Activated T-cell treated with anti-CD3 and anti-CD28 coated beads, Interleukin-2, amount 50 U/mL, for 24 hours (primary cell): ENCODE results near the gene ARHGAP11B.
"Not testable (repeated sequence)": the region's sequence is repeated elsewhere in the genome, so short reads cannot be mapped to it uniquely, and the experiment has no call there.

Source experiments
- DNase-seq: peaks from one replicate; pipeline ENCODE4 v3.0.0-alpha.2; 2020
- H3K27ac Mint-ChIP-seq: 2 replicates; pipeline ENCODE4 v1.8.0; 2020; ENCODE audit warnings: mild to moderate bottlenecking, mixed read lengths
- H3K27me3 Mint-ChIP-seq: 2 replicates; pipeline ENCODE4 v1.8.0; 2020; ENCODE audit warnings: mixed read lengths
- H3K36me3 Mint-ChIP-seq: 2 replicates; pipeline ENCODE4 v1.8.0; 2020; ENCODE audit warnings: low read depth, mixed read lengths
- H3K4me1 Mint-ChIP-seq: 2 replicates; pipeline ENCODE4 v1.8.0; 2020; ENCODE audit warnings: low read depth, mixed read lengths
- H3K4me3 Mint-ChIP-seq: 2 replicates; pipeline ENCODE4 v1.8.0; 2020; ENCODE audit warnings: mild to moderate bottlenecking, moderate library complexity, mixed read lengths
- H3K9me3 Mint-ChIP-seq: 2 replicates; pipeline ENCODE4 v1.8.0; 2020; ENCODE audit warnings: mixed read lengths

The ARHGAP11B gene

DNA sequence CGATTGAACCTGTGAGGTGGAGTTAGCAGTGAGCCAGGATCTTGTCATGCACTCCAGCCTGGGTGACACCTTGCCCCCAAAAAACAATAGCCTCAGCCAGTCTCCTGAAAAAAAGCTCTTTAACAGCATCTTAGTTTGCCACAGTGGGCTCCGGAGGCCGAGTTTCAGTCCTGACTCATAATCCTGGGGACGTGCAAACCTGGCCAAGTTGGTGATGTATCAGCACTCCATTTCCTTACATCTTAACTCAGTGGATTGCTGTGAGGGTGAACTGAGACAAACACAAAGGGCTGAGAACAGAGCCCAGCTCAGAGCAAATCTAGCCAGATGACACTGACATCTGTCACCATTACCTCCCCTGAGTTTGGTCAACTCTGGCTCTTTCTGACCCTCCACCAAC, 50.0 kb downstream of the ARHGAP11B start:
- not testable (repeated sequence) for DNase-seq, H3K27ac Mint-ChIP-seq, H3K9me3 Mint-ChIP-seq, H3K4me3 Mint-ChIP-seq, H3K4me1 Mint-ChIP-seq, H3K27me3 Mint-ChIP-seq
- H3K36me3 Mint-ChIP-seq = peaks cover 38% of the 10 kb centered on the region

DNA sequence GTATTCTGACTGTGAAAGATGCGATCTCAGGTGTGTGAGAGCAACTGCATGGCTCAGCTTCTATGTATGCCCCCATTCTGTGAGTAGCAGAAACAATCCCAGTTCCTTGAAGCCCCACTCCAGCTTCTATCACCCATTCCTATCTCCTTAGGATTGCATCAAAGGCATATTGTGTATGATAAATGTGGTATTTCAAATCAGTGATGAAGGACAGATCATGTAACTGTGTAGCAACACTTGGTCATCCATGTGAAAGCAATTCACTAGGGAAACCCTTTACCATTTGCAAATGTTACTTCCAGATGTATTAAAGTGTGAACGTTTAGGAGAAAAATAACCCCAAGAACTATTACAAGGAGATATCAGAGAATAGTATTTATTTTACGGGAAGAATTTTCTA, 55.1 kb downstream of the ARHGAP11B start:
- H3K27me3 Mint-ChIP-seq, H3K4me1 Mint-ChIP-seq, H3K27ac Mint-ChIP-seq, DNase-seq, H3K9me3 Mint-ChIP-seq, H3K4me3 Mint-ChIP-seq: not testable (repeated sequence)
- H3K36me3 Mint-ChIP-seq = peaks cover 11% of the 10 kb centered on the region

DNA sequence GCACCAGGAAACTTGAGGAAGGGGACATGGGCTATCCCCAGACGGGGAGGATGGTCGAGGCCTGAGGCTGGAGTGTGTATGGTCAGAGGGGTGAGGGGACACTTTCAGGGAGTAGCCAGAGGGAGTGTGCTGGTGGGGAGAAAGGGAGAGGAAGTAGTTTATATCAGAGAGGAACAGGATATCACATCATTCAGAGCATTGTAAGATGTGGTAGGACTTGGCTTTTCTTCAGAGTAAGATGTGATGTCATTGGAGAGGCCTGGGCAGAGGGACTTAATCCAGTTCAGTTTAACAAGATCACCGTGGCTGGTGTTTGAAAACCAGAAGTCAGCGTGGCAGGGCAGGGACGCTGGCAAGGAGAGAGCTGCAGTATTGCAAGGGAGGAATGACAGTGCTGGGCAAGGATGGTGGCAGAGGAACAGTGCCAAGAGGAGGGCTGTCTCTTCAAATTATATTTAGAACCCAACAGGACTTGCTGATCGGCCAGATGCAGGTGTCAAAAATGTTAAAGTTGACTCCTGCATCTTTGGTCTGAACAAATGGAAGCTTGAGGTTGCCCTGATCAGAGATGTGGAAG, 59.9 kb downstream of the ARHGAP11B start:
- H3K4me1 Mint-ChIP-seq, H3K4me3 Mint-ChIP-seq, H3K27ac Mint-ChIP-seq, H3K9me3 Mint-ChIP-seq, DNase-seq, H3K36me3 Mint-ChIP-seq, H3K27me3 Mint-ChIP-seq: not testable (repeated sequence)

DNA sequence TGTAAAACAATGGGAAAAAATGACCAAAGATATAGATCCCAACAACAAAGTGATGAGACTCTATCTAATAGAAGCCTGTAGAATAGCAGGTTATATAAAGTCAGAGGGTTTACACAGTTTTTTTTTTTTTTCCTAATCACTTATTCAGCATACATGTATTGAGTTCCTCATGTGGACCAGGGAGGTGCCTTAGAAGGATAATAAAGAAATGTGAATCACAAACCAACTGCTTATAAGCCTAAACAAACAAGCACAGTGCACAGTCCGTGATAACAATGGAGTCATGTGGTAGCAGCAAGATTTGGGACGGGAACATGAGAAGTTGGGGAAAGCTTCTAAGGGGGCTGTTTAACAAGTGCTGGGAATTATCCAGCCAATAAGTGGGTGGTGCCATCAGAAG, 60.7 kb downstream of the ARHGAP11B start:
- not testable (repeated sequence) for H3K9me3 Mint-ChIP-seq, H3K27ac Mint-ChIP-seq, H3K4me1 Mint-ChIP-seq, H3K36me3 Mint-ChIP-seq, H3K4me3 Mint-ChIP-seq, DNase-seq, H3K27me3 Mint-ChIP-seq
